HCT116 (cell line): ENCODE data around the gene C18orf32. TPM values are rescaled to one million over a fixed set of nuclear protein-coding genes. Genes with fewer than 3 reads are reported as not detected.
A peak's percentile ranks its signal among the peaks of the same experiment; 100 is the strongest.

Experiments used
- ATAC-seq: fragments of 200-7000 bp; cut with Tn5 transposase; 2 replicates; pipeline ENCODE4 v1.9.1; 2020; ENCODE audit warnings: mild to moderate bottlenecking, moderate library complexity
- BruUV-seq: library from RNA; stranded (reverse); fragments of 400-500 nt; replicated peaks from 2 replicates; lab custom pipeline; 2021; lab: Mats Ljungman, UMichigan
- CTCF ChIA-PET: fragments of 300-600 bp; sonication (Branson Sonifier 250); formaldehyde crosslinking; loops from one replicate; lab custom pipeline; 2021; ENCODE audit warnings: antibody characterized with exemption; lab: Charles Lee
- POLR2A ChIA-PET: fragments of 300-600, 350-600 bp; sonication (Branson Sonifier 250); formaldehyde crosslinking; loops from one replicate; lab custom pipeline; 2021; ENCODE audit warnings: antibody characterized with exemption; lab: Charles Lee
- RAD21 ChIA-PET, 2 experiments: fragments of 300-600 bp; sonication (Branson Sonifier 250); formaldehyde crosslinking; loops; one replicate each; lab custom pipeline; 2023; ENCODE audit warnings: low total read pairs in 2 of 2; ENCODE audit not compliant: uncharacterized antibody in 2 of 2, unreplicated experiment in 2 of 2, low non-redundant PET in 1 of 2; lab: Charles Lee
- DNase-seq: peaks from one replicate; pipeline ENCODE4 v3.0.0-alpha.2; 2010; ENCODE audit warnings: low read depth, low spot score
- H2AFZ ChIP-seq: fragments of 200-600 bp; shearing (Covaris generic), sonication (generic); 2 replicates; pipeline ENCODE4 v1.6.1; 2017; ENCODE audit warnings: low read depth, mixed run types, mixed read lengths, antibody characterized with exemption, low read length; ENCODE audit not compliant: poor library complexity, severe bottlenecking
- H3K27ac ChIP-seq: 2 replicates; pipeline ENCODE4 v1.5.1; 2012; ENCODE audit warnings: low read depth, low read length
- H3K27me3 ChIP-seq: fragments of 200-600 bp; sonication (generic); 2 replicates; pipeline ENCODE4 v1.6.1; 2016; ENCODE audit warnings: mixed run types, low read length, mixed read lengths; ENCODE audit not compliant: insufficient read depth
- H3K36me3 ChIP-seq, 2 experiments: fragments of 200-500 bp in 1 of 2; fragments of 200-600 bp in 1 of 2; sonication (Bioruptor generic) in 1 of 2; sonication (generic) in 1 of 2; 2 replicates each; pipeline versions ENCODE4 v1.5.1 to v1.6.1; 2014 to 2016; ENCODE audit warnings: low read length in 2 of 2, inconsistent platforms in 1 of 2, mixed read lengths in 1 of 2, mixed run types in 1 of 2; ENCODE audit not compliant: insufficient read depth in 2 of 2, control insufficient read depth in 1 of 2
- H3K4me1 ChIP-seq, 2 experiments: fragments of 200-600 bp in 1 of 2; sonication (generic) in 1 of 2; 2 replicates each; pipeline versions ENCODE4 v1.5.1 to v1.6.1; 2012 to 2017; ENCODE audit warnings: low read length in 2 of 2, inconsistent platforms in 1 of 2, mild to moderate bottlenecking in 1 of 2, mixed read lengths in 1 of 2, mixed run types in 1 of 2, moderate library complexity in 1 of 2; ENCODE audit not compliant: insufficient read depth in 2 of 2, control insufficient read depth in 1 of 2
- H3K4me2 ChIP-seq: fragments of 200-600 bp; sonication (generic); 2 replicates; pipeline ENCODE4 v1.6.1; 2017; ENCODE audit warnings: mixed run types, low read length, mixed read lengths
- H3K4me3 ChIP-seq, 2 experiments: fragments of 200-600 bp in 1 of 2; sonication (generic) in 1 of 2; replicated peaks in 1 of 2; 2 replicates each; pipeline ENCODE4 v1.5.1; 2011 to 2016; ENCODE audit warnings: low read length in 2 of 2, control low read depth in 1 of 2, low read depth in 1 of 2, mild to moderate bottlenecking in 1 of 2, mixed read lengths in 1 of 2, mixed run types in 1 of 2
- H3K79me2 ChIP-seq: fragments of 200-600 bp; sonication (generic); 2 replicates; pipeline ENCODE4 v1.6.1; 2017; ENCODE audit warnings: mild to moderate bottlenecking, mixed run types, low read length, moderate library complexity, mixed read lengths; ENCODE audit not compliant: insufficient read depth
- H3K9ac ChIP-seq: fragments of 200-600 bp; sonication (generic); 2 replicates; pipeline ENCODE4 v1.6.1; 2016; ENCODE audit warnings: low read length, mixed read lengths
- H3K9me2 ChIP-seq: fragments of 200-600 bp; sonication (generic), shearing (Covaris generic); 2 replicates; pipeline ENCODE4 v1.6.1; 2017; ENCODE audit warnings: mixed run types, mild to moderate bottlenecking, moderate library complexity; ENCODE audit not compliant: insufficient read depth
- H3K9me3 ChIP-seq, 2 experiments: fragments of 200-500 bp in 1 of 2; fragments of 200-600 bp in 1 of 2; sonication (Bioruptor generic) in 1 of 2; sonication (generic) in 1 of 2; 2 replicates each; pipeline ENCODE4 v1.6.1; 2014 to 2017; ENCODE audit warnings: low read length in 2 of 2, mixed read lengths in 2 of 2, inconsistent platforms in 1 of 2, low read depth in 1 of 2, mild to moderate bottlenecking in 1 of 2, mixed run types in 1 of 2, moderate library complexity in 1 of 2; ENCODE audit not compliant: control insufficient read depth in 1 of 2, insufficient read depth in 1 of 2
- H4K20me1 ChIP-seq: fragments of 200-600 bp; sonication (generic), shearing (Covaris generic); 2 replicates; pipeline ENCODE4 v1.6.1; 2017; ENCODE audit warnings: mixed run types, mild to moderate bottlenecking, moderate library complexity; ENCODE audit not compliant: insufficient read depth
- CEBPB ChIP-seq: IDR thresholded peaks from 2 replicates; pipeline ENCODE4 v1.6.1; 2012; ENCODE audit warnings: low read depth
- EGR1 ChIP-seq: IDR thresholded peaks from 2 replicates; pipeline ENCODE4 v1.6.1; 2012; ENCODE audit warnings: low read depth
- EZH2 ChIP-seq: fragments of 200-600 bp; sonication (generic); IDR thresholded peaks from 2 replicates; pipeline ENCODE4 v1.6.1; 2017; ENCODE audit warnings: antibody characterized with exemption, mixed run types
- EZH2phosphoT487 ChIP-seq: fragments of 200-600 bp; IDR thresholded peaks from 2 replicates; pipeline ENCODE4 v1.6.1; 2018; ENCODE audit warnings: antibody characterized with exemption, borderline replicate concordance
- FOSL1 ChIP-seq: IDR thresholded peaks from 2 replicates; pipeline ENCODE4 v1.6.1; 2012; ENCODE audit warnings: low read depth
- JUND ChIP-seq: IDR thresholded peaks from 2 replicates; pipeline ENCODE4 v1.6.1; 2012
- POLR2A ChIP-seq: IDR thresholded peaks from 2 replicates; pipeline ENCODE4 v1.7.0; 2011; ENCODE audit warnings: borderline replicate concordance; ENCODE audit not compliant: insufficient read depth, insufficient read length; ENCODE audit errors: extremely low read depth
- POLR2AphosphoS5 ChIP-seq: IDR thresholded peaks from 2 replicates; pipeline ENCODE4 v1.6.1; 2011; ENCODE audit warnings: mild to moderate bottlenecking, low read depth, low read length, moderate library complexity
- SIN3A ChIP-seq: IDR thresholded peaks from 2 replicates; pipeline ENCODE4 v1.6.1; 2012; ENCODE audit warnings: low read depth
- SP1 ChIP-seq: IDR thresholded peaks from 2 replicates; pipeline ENCODE4 v1.6.1; 2012; ENCODE audit warnings: low read depth
- SRF ChIP-seq: IDR thresholded peaks from 2 replicates; pipeline ENCODE4 v1.6.1; 2012; ENCODE audit warnings: low read depth
- TCF7L2 ChIP-seq: IDR thresholded peaks from 2 replicates; pipeline ENCODE4 v1.7.0; 2011; ENCODE audit warnings: borderline replicate concordance, inconsistent platforms; ENCODE audit not compliant: insufficient read depth, insufficient read length; ENCODE audit errors: extremely low read depth
- YY1 ChIP-seq: IDR thresholded peaks from 2 replicates; pipeline ENCODE4 v1.6.1; 2011; ENCODE audit warnings: low read length, low read depth, moderate library complexity, mild to moderate bottlenecking; ENCODE audit not compliant: insufficient replicate concordance; ENCODE audit errors: extremely low read depth
- ZFX ChIP-seq: fragments of 450-650 bp; IDR thresholded peaks from 2 replicates; pipeline ENCODE4 v1.6.1; 2017
- ZNF274 ChIP-seq: fragments of 200-500 bp; sonication (Bioruptor generic); IDR thresholded peaks from 2 replicates; pipeline ENCODE4 v1.6.1; 2014; ENCODE audit warnings: mild to moderate bottlenecking, low read depth, low read length, inconsistent platforms
- intact Hi-C: fragments of 100-400 bp; cut with micrococcal nuclease; formaldehyde crosslinking; loops from 2 replicates; pipeline ENCODE4 v1.10.0; 2022
- total RNA-seq: library from RNA; stranded (reverse); gene quantifications from one replicate; pipeline ENCODE4 v1.2.1, GENCODE V29; 2021; ENCODE audit not compliant: unreplicated experiment
- TF ChIP-seq, protein P1 (sequence below): IDR thresholded peaks from 2 replicates; pipeline ENCODE4 v1.6.1; 2012; ENCODE audit warnings: low read depth
- TF ChIP-seq, protein P2 (sequence below): IDR thresholded peaks from 2 replicates; pipeline ENCODE4 v1.6.1; 2012
- TF ChIP-seq, protein P3 (sequence below): IDR thresholded peaks from 2 replicates; pipeline ENCODE4 v1.6.1; 2012

C18orf32 gene
- total RNA-seq, 1 experiment from 2014 or later, result 35.0 TPM

DNA sequence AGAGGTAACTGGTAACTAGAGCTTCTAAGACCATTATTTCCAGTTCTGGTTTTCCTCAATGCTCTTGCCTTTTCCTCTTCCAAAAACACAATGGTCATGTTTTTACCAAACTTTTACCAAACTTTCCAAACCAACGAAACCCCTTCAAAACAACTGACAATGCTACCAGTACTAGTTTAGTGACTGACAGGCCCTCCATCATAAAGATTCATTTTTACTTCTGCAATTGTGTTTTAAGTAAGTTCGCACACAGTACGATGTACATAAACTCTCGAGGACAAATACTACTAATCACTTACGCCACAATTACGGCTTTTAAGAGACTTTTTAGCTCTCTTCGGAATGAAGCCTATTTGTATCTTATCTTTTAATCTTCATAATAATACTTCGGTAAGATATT, 900 bp downstream of the C18orf32 start:
- peak overlapping the region; percentile 76; the same call in 1 of the 2 replicates for H3K27ac ChIP-seq
- no peaks in the 10 kb centered on the region for H3K9me2 ChIP-seq
- H3K4me2 ChIP-seq, result peak overlapping the region; percentile 86
- no TSS peak for BruUV-seq
- CTCF ChIA-PET, result interaction anchor here (1.0 to 1.2 kb wide), 2 partner anchors 464 to 871 kb away, joined by 3 read pairs; no protein-coding TSS in a partner anchor
- no peak for DNase-seq
- H3K9ac ChIP-seq, result peak overlapping the region; percentile 76
- H3K4me3 ChIP-seq, result peak overlapping the region; percentile 78 to 95
- peaks cover 10 to 44% of the 10 kb centered on the region in 2 experiments; a peak in 3 of 4 replicates for H3K4me1 ChIP-seq
- no peaks in the 10 kb centered on the region for H3K9me3 ChIP-seq
- no peaks in the 10 kb centered on the region for H3K27me3 ChIP-seq
- peaks cover 54% of the 10 kb centered on the region for H3K79me2 ChIP-seq
- POLR2A ChIA-PET, result interaction anchor here (0.6 to 2.6 kb wide), 7 partner anchors 8 to 717 kb away, joined by 3 to 12 read pairs (median 4); partner anchors contain the start of gene DYM
- peaks cover 44 to 45% of the 10 kb centered on the region in 2 experiments for H3K36me3 ChIP-seq
- no peak for TF ChIP-seq POLR2AphosphoS5
- TF ChIP-seq SRF, result no peak
- no peak for TF ChIP-seq SIN3A
- no peak for TF ChIP-seq ZNF274
- no peak for TF ChIP-seq EZH2
- no peak for TF ChIP-seq EZH2phosphoT487
- TF ChIP-seq, protein P1, sequence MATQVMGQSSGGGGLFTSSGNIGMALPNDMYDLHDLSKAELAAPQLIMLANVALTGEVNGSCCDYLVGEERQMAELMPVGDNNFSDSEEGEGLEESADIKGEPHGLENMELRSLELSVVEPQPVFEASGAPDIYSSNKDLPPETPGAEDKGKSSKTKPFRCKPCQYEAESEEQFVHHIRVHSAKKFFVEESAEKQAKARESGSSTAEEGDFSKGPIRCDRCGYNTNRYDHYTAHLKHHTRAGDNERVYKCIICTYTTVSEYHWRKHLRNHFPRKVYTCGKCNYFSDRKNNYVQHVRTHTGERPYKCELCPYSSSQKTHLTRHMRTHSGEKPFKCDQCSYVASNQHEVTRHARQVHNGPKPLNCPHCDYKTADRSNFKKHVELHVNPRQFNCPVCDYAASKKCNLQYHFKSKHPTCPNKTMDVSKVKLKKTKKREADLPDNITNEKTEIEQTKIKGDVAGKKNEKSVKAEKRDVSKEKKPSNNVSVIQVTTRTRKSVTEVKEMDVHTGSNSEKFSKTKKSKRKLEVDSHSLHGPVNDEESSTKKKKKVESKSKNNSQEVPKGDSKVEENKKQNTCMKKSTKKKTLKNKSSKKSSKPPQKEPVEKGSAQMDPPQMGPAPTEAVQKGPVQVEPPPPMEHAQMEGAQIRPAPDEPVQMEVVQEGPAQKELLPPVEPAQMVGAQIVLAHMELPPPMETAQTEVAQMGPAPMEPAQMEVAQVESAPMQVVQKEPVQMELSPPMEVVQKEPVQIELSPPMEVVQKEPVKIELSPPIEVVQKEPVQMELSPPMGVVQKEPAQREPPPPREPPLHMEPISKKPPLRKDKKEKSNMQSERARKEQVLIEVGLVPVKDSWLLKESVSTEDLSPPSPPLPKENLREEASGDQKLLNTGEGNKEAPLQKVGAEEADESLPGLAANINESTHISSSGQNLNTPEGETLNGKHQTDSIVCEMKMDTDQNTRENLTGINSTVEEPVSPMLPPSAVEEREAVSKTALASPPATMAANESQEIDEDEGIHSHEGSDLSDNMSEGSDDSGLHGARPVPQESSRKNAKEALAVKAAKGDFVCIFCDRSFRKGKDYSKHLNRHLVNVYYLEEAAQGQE, result no peak
- no peak for TF ChIP-seq FOSL1
- TF ChIP-seq CEBPB, result no peak
- TF ChIP-seq YY1, result no peak
- TF ChIP-seq, protein P2, sequence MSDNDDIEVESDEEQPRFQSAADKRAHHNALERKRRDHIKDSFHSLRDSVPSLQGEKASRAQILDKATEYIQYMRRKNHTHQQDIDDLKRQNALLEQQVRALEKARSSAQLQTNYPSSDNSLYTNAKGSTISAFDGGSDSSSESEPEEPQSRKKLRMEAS, result no peak
- TF ChIP-seq ZFX, result no peak
- TF ChIP-seq, protein P3, sequence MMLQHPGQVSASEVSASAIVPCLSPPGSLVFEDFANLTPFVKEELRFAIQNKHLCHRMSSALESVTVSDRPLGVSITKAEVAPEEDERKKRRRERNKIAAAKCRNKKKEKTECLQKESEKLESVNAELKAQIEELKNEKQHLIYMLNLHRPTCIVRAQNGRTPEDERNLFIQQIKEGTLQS, result no peak
- no peak for TF ChIP-seq JUND
- TF ChIP-seq TCF7L2, result no peak
- TF ChIP-seq SP1, result no peak
- TF ChIP-seq EGR1, result no peak
- TF ChIP-seq POLR2A, result no peak
- peaks cover 16% of the 10 kb centered on the region; the same call in 1 of the 2 replicates for H4K20me1 ChIP-seq
- H2AFZ ChIP-seq, result no peak overlapping the region
- intact Hi-C loops, result no loop called here
- no peak for ATAC-seq
- RAD21 ChIA-PET, result no interaction called here
